GM18868 (cell line): ENCODE results near the gene SMAD6.

ENCODE experiments used
- ATAC-seq: cut with Tn5 transposase; IDR thresholded peaks from one replicate; pipeline ENCODE4 v1.9.1; 2021; ENCODE audit warnings: mild to moderate bottlenecking, moderate library complexity; ENCODE audit not compliant: unreplicated experiment

Gene SMAD6

DNA sequence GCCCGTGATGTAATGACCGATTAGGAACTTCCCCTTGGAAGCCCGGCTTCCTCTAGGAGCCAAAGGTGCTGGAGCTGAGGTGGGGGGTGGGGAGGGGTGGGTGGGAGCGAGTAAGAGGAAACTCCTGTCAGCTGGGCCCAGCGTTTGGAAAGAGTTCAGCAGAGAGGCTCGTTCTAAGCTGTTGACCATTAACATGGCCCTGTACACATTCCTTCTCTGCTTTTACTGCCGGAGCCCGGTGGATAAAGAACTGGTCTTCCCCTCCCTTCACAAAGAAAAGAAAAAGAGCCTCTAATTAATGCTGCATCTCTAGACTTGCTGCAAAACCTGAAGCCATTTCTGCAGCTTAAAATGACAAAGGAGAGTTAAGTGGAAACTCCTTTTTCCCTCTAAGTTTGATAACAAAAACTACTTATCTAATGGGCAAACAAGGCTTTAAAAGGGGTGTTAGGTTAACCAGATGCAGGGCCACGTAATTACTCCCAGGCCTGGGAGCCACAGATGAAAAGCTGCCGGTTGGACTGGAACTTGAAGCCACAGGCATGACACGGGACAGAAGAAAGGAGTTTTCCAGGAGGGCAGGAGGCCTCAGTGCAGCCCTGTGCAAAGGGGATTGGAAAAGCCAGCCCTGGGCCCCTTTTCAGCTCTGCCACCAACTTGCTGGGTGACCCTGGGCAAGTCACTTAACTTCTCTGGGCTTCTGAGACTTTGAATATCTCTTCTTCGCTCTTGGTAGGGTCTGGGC is 71.3 kb downstream of the SMAD6 start:
- ATAC-seq: no peak

DNA sequence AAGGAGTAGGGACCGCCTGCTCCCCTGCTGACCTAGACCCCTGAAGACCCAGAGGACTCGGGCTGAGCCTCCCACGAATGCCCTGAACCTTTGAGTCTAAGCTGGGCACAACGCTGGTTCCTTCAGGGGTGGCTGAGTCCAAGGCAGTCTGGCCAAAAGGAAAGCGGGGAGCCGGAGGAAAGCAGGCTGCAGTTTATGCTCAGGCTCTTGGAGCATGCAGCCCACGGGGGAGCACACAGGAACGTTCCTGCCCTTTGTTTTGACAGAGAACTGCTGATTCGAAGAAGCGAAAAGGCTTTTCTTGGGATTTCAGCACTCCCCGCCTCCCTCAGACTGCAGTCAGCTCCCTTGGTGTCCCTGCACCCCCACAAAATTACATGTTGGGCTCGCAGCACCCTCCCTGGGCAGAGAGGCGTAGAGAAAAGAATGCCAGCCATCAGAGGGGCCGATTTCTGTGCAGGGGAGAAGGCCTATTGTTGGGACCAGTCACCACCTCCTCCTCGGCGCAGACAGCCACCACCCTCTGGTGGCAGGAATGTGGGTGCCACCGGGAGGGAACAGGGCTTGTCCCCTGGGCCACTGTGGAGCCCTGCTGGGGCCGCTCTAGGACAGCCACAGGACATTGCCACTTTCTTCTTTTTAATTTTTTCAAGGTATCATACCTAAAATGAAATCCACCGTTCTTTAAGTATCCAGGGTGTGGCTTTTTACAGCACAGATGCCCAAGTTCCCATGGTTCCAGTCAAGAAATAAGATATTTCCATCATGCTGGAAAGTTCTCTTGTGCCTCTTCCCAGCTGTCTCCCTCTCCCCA is 72.2 kb downstream of the SMAD6 start:
- ATAC-seq: no peak

DNA sequence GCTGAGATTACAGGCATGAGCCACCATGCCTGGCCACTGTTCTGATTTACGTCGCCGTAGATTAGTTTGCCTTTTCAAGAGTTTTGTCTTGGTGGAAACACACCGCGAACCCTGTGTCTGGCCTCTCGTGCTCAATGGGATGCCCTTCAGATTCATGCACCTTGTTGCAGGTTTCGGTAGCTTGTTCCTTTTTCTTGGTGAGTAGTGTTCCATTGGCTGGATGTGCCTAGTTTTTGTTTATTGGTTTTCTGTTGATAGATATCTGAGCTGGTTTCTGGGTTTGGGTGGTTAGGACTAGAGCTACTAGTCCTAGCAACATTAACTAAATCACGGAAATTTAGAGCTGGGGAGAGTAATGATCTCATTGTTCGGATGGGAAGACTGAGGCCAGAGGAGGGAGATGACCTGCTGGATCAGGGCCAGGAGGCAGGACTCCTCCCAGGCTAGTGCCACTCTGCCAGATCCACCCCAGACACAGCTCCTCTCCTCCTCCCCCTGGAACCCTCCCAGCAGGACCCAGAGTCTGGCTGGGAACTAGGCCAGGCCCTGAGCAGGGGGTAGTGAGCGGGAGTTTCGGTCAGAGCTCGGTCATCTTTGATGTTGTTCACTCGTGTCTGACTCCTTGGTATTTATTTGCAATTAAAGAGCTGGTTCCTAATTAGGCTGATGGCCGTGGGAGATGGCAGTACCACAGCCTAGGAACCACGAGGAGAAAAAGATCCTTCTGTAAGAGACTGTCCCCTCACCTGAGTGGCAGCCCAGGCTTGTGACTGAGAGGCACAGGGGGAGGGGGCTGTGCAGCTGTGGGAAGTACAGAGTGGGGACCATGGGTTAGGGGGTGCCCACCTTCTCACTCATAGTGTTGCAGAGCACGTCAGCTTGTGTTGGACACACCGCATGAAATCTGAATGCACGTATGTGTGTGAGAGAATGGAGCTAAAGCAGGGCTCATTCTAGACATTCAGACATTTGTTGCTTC is 73.4 kb downstream of the SMAD6 start:
- ATAC-seq: no peak

DNA sequence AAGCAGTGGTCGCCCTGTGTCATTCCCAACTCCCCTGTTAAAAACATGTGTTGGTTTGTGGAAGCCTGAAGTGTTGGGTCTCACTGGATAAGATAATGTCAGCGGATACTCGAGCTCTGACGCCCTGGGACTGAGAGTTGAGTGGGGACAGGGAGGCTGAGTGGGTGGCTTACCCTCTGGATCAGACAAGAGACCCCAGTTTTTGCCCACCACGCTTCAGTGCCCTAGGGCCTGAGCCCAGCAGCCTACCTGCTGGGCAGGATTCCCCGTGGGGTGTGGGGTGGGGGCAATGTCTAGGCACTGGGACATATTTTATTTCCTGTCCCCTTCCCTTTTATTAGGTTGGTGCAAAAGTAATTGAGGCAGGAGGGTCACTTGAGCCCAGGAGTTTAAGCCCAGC is 75.0 kb downstream of the SMAD6 start:
- no peak for ATAC-seq

DNA sequence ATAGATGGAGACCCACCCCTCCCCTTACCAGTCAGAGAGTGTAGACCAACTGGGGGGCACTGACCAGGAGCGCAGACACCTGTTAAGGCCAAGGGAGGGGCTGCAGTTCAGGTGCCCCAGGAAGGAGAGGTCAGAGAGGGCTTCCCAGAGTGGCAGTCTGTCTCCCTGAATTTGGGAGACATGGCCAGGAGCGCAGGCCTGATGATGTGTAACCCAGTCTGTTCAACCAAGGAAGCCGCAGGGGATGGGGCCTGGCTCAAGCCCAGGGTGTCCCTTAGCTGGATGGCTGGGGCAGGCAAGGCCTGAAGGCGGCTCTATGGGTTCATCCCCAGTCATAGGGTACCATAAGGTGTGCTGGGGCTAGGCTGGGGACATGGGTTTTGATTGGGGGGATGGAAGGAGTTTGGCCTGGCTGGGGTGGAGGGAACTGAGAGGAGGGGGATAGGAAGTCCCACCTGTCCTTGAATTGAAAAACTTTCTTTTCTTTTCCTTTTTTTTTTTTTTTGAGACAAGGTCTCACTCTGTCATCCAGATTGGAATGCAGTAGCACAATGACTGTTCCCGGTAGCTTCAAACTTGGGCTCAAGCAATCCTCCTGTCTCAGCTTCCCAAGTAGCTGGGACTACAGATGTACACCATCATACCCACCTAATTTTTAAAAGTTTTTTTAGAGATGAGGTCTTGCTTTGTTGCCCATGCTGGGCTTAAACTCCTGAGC is 75.7 kb downstream of the SMAD6 start:
- no peak for ATAC-seq

DNA sequence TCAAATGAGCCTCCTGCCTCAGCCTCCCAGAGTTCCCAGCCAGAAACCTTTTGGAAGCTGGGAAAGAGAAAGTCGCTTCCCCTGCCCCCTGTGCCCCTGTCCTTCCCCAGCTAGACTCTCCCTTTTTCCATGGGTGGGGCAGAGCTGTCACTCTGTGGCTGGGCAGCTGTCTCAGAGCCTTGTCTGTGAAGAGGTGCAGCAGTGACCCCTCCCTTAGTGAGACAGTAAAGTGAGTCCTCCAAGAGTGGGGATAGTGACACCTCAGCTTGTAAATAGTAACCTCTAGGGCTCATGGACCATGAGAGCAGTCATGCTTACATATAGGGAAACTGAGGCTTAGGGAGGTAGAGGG is 76.3 kb downstream of the SMAD6 start:
- no peak for ATAC-seq

DNA sequence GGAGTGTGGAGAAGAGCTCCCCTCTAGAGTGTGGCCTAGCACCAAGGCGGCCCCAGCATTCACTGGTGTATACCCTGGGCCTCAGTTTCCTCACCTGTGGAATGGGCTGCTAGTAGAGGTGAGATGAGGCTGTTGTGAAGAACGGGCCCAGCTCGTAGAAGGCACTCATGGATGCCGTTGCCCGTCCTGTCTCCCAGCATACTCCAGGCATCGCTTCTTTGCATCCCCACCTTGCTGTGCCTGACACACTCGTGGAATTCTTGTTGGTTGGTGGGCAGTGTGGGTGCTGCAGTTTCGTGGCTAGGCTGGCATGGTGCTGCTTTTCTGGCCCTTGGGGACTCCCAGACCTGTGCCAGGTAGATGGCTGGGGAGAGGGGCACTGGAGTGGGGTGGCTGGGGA is 76.7 kb downstream of the SMAD6 start:
- no peak for ATAC-seq

DNA sequence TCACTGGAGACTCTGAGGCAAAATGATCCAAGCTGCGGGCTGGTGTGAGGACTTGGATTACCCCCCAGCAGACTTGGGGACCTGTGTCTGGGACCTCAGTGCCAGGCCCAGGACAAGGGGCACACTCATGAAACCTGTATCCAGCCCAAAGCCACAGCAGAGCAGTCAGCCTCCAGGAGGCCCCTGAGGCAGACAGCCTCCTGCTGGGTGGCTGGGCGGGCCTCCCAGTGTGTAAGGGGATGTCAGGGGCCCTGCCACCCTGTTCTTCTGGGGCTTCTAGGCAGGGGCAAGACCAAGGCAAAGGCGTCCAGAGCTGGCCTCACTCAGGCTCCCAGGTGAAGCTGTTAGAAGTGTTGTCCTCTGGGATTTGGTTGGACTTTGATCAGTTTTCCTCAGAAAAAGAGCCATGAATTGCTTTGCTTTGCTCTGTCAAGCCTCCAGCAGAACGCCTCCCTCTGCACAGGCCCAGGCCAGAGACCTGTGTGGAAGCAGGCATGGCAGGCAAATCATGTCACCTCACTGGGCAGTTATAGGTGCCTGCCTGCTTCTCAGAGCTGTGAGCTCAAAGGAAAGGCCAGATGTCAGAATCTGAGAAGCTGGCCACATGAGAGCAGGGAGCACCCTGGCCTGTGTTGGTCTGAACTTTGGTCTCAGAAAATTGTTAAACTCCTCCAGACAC is 77.4 kb downstream of the SMAD6 start:
- ATAC-seq: no peak

DNA sequence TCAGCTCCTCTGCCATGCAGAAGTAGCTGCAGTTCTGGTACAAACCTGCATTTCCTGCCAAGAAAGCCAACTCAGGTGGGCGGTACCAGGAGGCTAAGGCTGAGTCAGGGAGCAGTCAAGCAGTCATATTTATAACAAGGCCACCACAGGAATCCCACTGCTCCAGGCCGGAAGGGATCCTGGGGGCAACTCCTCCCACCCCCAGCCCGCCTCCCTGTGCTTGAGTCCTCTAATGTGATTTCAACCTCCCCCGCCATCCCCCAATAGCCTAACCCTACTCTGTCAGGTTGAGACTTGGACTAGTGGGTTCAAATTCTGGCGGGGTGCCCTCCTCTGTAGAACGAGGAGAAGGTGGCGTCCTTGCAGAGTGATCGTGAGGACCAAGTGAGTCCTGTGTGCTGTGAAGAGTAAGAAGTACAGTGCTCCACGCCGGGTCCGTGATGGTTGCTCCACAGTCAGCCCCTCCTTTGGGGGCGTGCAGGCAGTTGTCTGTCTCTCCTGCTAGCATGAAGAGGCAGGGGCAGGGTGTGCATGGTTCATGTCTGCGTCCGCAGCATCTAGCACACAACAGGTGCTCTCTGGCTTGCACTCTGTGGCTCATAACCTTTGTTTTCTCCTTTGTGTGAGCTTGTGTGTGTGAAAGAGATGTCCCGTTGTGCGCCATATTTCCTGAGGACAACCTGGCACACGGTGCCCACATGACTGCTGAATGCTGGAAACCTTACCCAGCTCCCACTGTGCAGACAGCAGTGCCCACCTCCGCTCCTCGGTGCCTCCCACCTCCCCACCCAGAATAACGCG is 78.3 kb downstream of the SMAD6 start:
- no peak for ATAC-seq

DNA sequence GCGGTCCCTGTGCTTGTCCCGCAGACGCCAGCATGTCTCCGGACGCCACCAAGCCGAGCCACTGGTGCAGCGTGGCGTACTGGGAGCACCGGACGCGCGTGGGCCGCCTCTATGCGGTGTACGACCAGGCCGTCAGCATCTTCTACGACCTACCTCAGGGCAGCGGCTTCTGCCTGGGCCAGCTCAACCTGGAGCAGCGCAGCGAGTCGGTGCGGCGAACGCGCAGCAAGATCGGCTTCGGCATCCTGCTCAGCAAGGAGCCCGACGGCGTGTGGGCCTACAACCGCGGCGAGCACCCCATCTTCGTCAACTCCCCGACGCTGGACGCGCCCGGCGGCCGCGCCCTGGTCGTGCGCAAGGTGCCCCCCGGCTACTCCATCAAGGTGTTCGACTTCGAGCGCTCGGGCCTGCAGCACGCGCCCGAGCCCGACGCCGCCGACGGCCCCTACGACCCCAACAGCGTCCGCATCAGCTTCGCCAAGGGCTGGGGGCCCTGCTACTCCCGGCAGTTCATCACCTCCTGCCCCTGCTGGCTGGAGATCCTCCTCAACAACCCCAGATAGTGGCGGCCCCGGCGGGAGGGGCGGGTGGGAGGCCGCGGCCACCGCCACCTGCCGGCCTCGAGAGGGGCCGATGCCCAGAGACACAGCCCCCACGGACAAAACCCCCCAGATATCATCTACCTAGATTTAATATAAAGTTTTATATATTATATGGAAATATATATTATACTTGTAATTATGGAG is 79.1 kb downstream of the SMAD6 start:
- ATAC-seq: no peak

DNA sequence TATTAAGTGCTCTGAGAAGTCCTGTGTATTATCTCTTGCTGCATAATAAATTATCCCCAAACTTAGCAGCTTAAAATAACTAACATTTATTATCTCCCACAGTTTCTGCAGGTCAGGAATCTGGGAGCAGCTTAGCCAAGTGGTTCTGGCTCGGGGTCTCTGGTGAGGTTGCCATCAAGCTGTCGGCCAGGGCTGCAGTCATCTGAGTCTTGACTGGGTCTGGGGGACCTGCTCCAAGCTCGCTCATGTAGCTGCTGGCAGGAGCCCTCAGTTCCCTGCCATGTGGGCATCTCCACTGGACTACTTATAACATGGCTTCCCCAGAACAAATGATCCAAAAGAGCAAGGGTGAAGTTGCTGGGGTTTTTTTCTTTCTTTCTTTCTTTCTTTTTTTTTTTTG is 80.7 kb downstream of the SMAD6 start:
- no peak for ATAC-seq

DNA sequence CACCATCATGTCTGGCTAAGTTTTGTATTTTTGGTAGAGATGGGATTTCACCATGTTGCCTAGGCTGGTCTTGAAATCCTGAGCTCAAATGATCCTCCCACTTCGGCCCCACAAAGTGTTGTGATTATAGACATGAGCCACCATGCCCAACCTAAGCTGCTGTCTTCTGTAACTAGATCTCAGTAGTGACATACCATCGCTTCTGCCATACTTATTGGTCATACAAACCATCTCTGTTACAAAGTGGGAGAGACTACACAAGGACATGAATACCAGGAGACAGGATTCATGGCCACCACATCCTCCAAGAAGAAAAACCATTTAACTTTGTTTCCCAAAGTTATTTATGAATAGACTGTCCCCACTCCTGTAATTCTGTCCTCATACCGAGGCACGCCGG is 81.3 kb downstream of the SMAD6 start:
- ATAC-seq: no peak

DNA sequence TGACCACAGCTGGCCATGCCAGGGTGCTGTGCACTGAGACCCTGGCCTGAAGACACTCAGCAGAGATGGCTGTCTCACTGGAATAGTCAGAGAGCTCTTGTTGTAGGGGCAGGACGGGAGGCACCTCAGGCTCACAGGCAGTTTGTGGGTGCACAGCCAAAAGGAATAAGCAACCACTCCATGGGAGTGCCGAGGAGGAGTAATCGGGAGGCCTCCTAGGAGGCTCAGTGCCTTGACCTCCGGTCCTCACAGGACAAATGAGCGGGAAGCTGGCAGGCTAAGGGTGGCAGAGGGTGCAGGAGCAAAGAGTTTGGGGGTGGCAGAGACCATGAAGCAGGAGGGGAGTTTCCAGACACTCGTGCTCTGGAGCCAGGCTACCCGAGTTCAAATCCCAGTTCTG is 81.7 kb downstream of the SMAD6 start:
- no peak for ATAC-seq

DNA sequence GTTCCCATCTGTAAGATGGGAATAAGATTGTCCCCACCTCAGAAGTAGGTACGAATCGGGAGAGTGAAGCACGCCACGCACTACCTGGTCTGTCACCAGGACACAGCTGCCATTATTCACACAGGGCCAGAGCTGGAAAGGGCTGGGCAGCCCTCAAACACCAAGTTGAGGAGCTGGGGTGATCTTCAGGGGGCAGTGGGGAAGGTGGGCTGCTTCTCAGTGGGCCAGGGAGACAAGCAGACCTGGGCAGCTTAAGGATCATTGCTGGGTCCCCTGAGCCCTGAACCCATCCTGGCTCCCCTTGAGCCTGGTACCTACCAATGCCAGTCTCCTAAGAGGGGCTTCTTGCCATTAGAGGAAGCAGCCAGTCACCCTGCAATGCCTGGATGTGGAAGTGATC is 82.1 kb downstream of the SMAD6 start:
- ATAC-seq: no peak

DNA sequence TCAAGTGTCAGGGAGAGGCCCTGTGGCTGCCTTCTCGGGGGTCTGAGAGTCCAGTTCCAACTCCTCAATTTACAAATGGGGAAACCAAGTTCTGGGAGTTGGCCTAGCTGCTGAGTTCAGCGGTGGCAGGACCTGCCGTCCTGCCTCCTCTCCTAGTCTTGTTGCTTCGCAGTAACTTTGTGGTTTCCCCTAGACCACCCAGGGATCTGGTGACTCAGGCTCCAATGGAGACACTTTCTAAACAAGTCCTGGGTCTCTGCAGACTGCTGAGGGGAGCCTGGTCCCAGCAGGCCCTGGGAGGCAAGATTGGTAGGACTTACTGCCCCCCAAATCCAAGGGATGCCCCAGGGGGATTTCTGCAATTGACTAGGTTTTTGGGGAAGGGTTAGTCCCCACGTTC is 83.6 kb downstream of the SMAD6 start:
- no peak for ATAC-seq

DNA sequence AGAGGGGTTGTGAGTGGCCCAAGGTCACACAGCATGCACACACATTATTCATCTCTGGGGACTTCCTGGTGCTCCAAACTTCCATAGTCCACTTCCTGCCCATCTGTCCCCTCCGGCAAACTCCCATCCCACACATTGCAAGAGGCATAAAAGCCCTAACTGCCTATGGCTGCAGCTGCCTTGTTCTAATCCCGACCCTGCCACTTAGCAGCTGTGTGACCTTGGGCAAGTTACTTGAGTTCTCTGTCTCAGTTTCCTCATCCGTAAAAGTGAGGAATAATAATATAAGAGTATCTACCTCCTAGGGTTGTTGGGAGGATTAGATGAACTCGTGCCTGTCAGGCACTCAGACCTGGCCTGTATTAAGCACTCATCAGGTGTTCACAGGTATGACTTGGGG is 84.2 kb downstream of the SMAD6 start:
- ATAC-seq: no peak

DNA sequence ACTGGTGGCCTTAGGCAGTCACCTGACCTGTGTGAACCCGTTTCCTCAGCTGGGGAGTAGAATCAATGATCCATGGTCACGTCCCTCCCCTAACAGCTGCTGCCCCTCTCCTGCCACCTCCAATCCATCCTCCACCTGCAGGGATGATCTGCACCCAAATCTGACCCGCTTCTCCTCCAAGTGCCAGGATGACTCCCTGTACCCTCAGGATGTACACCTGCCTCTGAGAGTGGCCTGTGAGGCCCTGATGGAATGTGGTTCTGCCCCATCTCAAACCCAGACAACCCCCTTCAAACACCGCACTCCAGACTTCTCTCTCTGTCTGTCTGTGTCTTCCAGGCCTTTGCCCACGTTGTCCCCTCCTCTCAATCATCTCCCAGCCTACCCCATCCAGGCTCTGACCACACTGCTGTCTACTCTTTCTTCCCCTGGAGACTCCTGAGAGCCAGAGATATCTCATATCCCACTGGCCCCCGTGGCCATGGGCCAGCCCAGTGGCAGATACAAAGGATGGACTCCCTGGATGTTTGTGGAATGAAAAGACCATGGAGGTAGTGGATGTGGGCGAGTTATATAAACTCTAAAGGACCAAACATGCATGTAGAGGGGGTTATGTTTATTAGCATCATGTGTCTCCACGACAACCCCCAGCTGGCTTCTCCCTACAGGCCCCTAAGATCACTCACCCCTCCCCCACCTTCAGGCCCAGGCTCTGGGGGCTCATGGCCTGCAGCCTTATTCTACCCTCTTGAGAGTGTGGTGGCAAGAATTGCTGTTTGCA is 84.9 kb downstream of the SMAD6 start:
- no peak for ATAC-seq

DNA sequence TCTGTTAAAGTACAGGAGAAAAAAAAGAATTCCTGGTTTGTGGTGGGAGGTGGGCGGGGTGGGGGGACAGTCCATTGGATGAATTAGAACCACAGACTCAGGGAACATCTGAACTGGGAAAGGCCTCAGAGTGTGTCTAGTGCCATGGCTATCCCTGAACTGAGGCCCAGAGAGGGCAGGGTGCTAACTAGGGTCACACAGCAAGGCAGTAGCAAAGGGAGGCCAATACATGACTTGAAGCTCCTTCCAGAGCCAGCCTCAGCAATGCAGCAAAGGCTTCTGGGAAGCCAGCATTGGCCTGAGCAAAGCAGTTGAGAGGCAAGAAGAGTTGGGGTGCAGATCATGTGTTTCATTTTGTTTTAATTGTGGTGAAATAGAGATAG is 85.4 kb downstream of the SMAD6 start:
- ATAC-seq: no peak
